Measurements from ENCODE around the gene NOS3. TPM values are rescaled to one million over a fixed set of nuclear protein-coding genes. Genes with fewer than 3 reads are reported as not detected.

The NOS3 gene
- total RNA-seq, 1 donor from 2014 or later: 1.8 TPM

DNA sequence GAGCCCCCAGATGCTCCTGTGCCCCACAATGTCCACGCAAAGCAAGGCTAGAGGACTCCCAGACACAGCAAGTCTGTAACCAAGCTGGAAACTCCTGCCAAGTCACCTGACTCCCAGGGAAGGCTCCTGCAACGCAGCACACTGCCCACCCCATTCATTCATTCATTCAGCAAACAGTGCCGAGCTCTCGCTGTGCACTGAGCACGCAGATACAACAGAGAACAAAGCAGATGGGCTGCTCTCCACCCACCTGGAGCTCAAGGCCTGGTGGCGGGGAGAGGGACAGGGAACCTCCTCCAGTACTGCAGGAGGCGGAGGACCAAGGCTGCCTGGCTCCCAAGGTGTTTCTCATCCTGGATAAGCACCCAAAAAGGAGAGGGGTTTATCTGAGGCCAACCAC is 21.3 kb upstream of the NOS3 start:
- peaks cover 20% of the 10 kb centered on the region for H3K27me3 Mint-ChIP-seq (ENCODE audit: low read depth, unreplicated experiment)

DNA sequence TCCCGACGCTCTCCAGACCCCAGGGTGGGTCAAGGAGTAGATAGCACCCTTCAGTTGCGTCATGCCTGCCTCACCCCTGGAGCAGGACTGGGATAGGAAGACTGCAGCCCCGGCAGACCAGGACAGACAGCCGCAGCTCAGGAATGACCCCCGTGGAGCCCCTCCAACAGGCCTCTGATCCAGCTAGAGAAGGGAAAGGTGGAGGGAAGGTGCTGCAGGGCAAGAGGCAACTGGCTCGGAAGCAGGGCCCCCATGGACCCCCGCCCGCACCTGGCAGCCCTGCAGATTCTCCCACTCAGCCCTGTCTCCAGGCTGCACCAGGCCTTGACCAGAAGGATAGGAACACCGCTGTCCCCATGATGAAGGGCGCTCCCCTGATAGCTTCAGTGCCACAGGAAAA is 20.4 kb upstream of the NOS3 start:
- peaks cover 5% of the 10 kb centered on the region for H3K4me1 Mint-ChIP-seq (ENCODE audit: low read depth, unreplicated experiment)
- H3K36me3 ChIP-seq (ENCODE audit: insufficient read depth, low read length): no peaks in the 10 kb centered on the region
- TF ChIP-seq, protein P1, sequence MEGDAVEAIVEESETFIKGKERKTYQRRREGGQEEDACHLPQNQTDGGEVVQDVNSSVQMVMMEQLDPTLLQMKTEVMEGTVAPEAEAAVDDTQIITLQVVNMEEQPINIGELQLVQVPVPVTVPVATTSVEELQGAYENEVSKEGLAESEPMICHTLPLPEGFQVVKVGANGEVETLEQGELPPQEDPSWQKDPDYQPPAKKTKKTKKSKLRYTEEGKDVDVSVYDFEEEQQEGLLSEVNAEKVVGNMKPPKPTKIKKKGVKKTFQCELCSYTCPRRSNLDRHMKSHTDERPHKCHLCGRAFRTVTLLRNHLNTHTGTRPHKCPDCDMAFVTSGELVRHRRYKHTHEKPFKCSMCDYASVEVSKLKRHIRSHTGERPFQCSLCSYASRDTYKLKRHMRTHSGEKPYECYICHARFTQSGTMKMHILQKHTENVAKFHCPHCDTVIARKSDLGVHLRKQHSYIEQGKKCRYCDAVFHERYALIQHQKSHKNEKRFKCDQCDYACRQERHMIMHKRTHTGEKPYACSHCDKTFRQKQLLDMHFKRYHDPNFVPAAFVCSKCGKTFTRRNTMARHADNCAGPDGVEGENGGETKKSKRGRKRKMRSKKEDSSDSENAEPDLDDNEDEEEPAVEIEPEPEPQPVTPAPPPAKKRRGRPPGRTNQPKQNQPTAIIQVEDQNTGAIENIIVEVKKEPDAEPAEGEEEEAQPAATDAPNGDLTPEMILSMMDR (IDR thresholded peaks at IDR 0.05; ENCODE audit: insufficient read depth, low read depth, low read length): no peak
- TF ChIP-seq EZH2 (IDR thresholded peaks at IDR 0.05; ENCODE audit: insufficient read depth, low read length): no peak
- H3K9ac ChIP-seq (ENCODE audit: low read length): no peak overlapping the region
- FAIRE-seq (no peak), DNase-seq (ENCODE audit: low read depth) (no peak)
- H3K79me2 ChIP-seq (ENCODE audit: insufficient read depth, low read length): no peaks in the 10 kb centered on the region
- no peak overlapping the region for H3K4me3 Mint-ChIP-seq (ENCODE audit: unreplicated experiment)
- H3K4me2 ChIP-seq (ENCODE audit: low read length): no peak overlapping the region
- no peaks in the 10 kb centered on the region for H4K20me1 ChIP-seq (ENCODE audit: insufficient read depth, low read length)
- no peak overlapping the region for H3K27ac Mint-ChIP-seq (ENCODE audit: unreplicated experiment)
- no peak overlapping the region for H2AFZ ChIP-seq (ENCODE audit: low read depth, low read length)
- no peak overlapping the region for H3K4me3 ChIP-seq (ENCODE audit: insufficient read depth, low read depth, low read length)
- no peaks in the 10 kb centered on the region for H3K4me1 ChIP-seq (ENCODE audit: insufficient read depth, low read length)
- H3K27me3 ChIP-seq (ENCODE audit: insufficient read depth, low read length): peaks cover 46% of the 10 kb centered on the region
- H3K9me3 Mint-ChIP-seq (ENCODE audit: unreplicated experiment): no peaks in the 10 kb centered on the region
- peaks cover 23% of the 10 kb centered on the region for H3K27me3 Mint-ChIP-seq (ENCODE audit: low read depth, unreplicated experiment)
- no peak overlapping the region for H3K27ac ChIP-seq (ENCODE audit: low read depth, low read length)
- peaks cover 3% of the 10 kb centered on the region for H3K36me3 Mint-ChIP-seq (ENCODE audit: low read depth, unreplicated experiment)
- H3K9me3 ChIP-seq (ENCODE audit: insufficient read depth, low read depth, low read length): no peaks in the 10 kb centered on the region

More for the DNA sequence above, 21.3 kb upstream of the NOS3 start:
- Histone ChIP-seq H2AFZ (ENCODE audit: low read depth, low read length) (no peak overlapping the region), H3K79me2 (ENCODE audit: insufficient read depth, low read length) (no peaks in the 10 kb centered on the region), H4K20me1 (ENCODE audit: insufficient read depth, low read length) (no peaks in the 10 kb centered on the region), H3K36me3 (ENCODE audit: insufficient read depth, low read length) (no peaks in the 10 kb centered on the region), H3K27ac (ENCODE audit: low read depth, low read length) (no peak overlapping the region), H3K9ac (ENCODE audit: low read length) (no peak overlapping the region), H3K4me1 (ENCODE audit: insufficient read depth, low read length) (no peaks in the 10 kb centered on the region), H3K9me3 (ENCODE audit: insufficient read depth, low read depth, low read length) (no peaks in the 10 kb centered on the region), H3K4me3 (ENCODE audit: insufficient read depth, low read depth, low read length) (no peak overlapping the region), H3K4me2 (ENCODE audit: low read length) (no peak overlapping the region), H3K27me3 (ENCODE audit: insufficient read depth, low read length) (peaks cover 46% of the 10 kb centered on the region)
- Mint-ChIP-seq H3K9me3 (ENCODE audit: unreplicated experiment) (no peaks in the 10 kb centered on the region), H3K4me1 (ENCODE audit: low read depth, unreplicated experiment) (peaks cover 7% of the 10 kb centered on the region), H3K27ac (ENCODE audit: unreplicated experiment) (no peak overlapping the region), H3K36me3 (ENCODE audit: low read depth, unreplicated experiment) (peaks cover 3% of the 10 kb centered on the region), H3K4me3 (ENCODE audit: unreplicated experiment) (no peak overlapping the region)
- FAIRE-seq (no peak), DNase-seq (ENCODE audit: low read depth) (no peak)
- TF ChIP-seq, protein P1 (IDR thresholded peaks at IDR 0.05; ENCODE audit: insufficient read depth, low read depth, low read length): no peak
- no peak for TF ChIP-seq EZH2 (IDR thresholded peaks at IDR 0.05; ENCODE audit: insufficient read depth, low read length)

DNA sequence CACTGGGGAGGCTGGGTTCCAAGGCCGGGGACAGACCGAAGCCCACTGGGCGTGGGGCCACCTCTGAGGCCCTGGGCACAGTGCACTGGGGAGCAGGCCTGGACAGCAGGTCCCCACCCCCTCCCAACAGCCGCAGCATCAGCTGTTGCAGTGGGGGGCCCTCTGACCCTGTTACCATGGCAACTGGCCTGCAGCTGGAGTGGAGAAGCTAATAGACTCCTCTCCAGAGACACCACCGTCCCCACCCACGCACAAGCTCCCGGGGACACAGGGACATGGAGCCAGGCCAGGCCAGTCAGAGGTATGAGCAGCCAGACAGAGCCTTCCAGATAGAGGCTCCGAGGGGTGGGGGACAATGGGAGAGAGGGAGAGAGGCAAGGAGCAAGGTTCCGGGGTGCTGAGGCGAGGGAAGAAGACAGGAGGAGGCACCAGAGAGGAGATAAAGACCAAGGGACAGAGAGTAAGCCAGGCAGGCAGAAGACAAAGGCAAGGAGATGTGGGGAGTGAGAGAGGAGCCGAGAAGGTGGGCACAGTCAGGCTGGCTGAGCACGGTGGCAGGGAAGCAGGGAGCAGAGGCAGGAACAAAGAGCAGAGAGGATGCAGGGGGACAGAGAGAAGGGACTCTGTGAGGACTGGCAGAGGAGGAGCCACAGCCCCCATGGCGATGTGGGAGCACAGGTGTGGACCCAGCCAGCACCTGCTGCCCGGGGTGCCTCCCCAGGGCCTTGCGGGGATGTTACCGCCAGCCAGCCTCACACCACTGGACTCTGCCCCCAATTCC is 19.4 kb upstream of the NOS3 start:
- Histone ChIP-seq H3K4me1 (ENCODE audit: insufficient read depth, low read length) (no peaks in the 10 kb centered on the region), H3K9ac (ENCODE audit: low read length) (no peak overlapping the region), H3K4me2 (ENCODE audit: low read length) (no peak overlapping the region), H3K9me3 (ENCODE audit: insufficient read depth, low read depth, low read length) (no peaks in the 10 kb centered on the region), H2AFZ (ENCODE audit: low read depth, low read length) (no peak overlapping the region), H3K36me3 (ENCODE audit: insufficient read depth, low read length) (no peaks in the 10 kb centered on the region), H3K27me3 (ENCODE audit: insufficient read depth, low read length) (peaks cover 42% of the 10 kb centered on the region), H3K79me2 (ENCODE audit: insufficient read depth, low read length) (no peaks in the 10 kb centered on the region), H3K27ac (ENCODE audit: low read depth, low read length) (no peak overlapping the region), H3K4me3 (ENCODE audit: insufficient read depth, low read depth, low read length) (no peak overlapping the region), H4K20me1 (ENCODE audit: insufficient read depth, low read length) (peaks cover 3% of the 10 kb centered on the region)
- Mint-ChIP-seq H3K36me3 (ENCODE audit: low read depth, unreplicated experiment) (peaks cover 3% of the 10 kb centered on the region), H3K4me3 (ENCODE audit: unreplicated experiment) (no peak overlapping the region), H3K27me3 (ENCODE audit: low read depth, unreplicated experiment) (peaks cover 27% of the 10 kb centered on the region), H3K9me3 (ENCODE audit: unreplicated experiment) (no peaks in the 10 kb centered on the region), H3K4me1 (ENCODE audit: low read depth, unreplicated experiment) (peaks cover 9% of the 10 kb centered on the region), H3K27ac (ENCODE audit: unreplicated experiment) (no peak overlapping the region)
- TF ChIP-seq, protein P1 (IDR thresholded peaks at IDR 0.05; ENCODE audit: insufficient read depth, low read depth, low read length): no peak
- no peak for TF ChIP-seq EZH2 (IDR thresholded peaks at IDR 0.05; ENCODE audit: insufficient read depth, low read length)
- FAIRE-seq (no peak), DNase-seq (ENCODE audit: low read depth) (no peak)

All from astrocyte (in vitro differentiated cells and primary cell).